ENCODE measurements around the gene NR3C2. TPM values are rescaled to one million over a fixed set of nuclear protein-coding genes. Genes with fewer than 3 reads are reported as not detected.

The NR3C2 gene
- total RNA-seq, 1 experiment from 2014 or later: 2.7 TPM

GRCh38 chr4:148116969-148117368 is 325.2 kb downstream of the NR3C2 start (continued):
- TF ChIP-seq ZBTB33 (IDR thresholded peaks at IDR 0.05; ENCODE audit: extremely low read depth, insufficient replicate concordance, low read length) (no peak), ELF1 (IDR thresholded peaks at IDR 0.05; ENCODE audit: borderline replicate concordance, low read depth) (no peak), CTCF (IDR thresholded peaks at IDR 0.05 in 2 of 3, conservative IDR thresholded peaks at IDR 0.05 in 1 of 3; ENCODE audit: borderline replicate concordance in 1 of 3, insufficient read depth in 1 of 3, low read depth in 2 of 3, low read length in 2 of 3) (no peak), JUND (IDR thresholded peaks at IDR 0.05) (no peak), TCF7L2 (IDR thresholded peaks at IDR 0.05; ENCODE audit: borderline replicate concordance, extremely low read depth, insufficient read depth, insufficient read length) (no peak), ZFX (IDR thresholded peaks at IDR 0.05) (no peak), EZH2 (IDR thresholded peaks at IDR 0.05) (no peak), SRF (IDR thresholded peaks at IDR 0.05; ENCODE audit: low read depth) (no peak), MAX (IDR thresholded peaks at IDR 0.05) (no peak)

- Histone ChIP-seq H3K9me3 (ENCODE audit: control insufficient read depth in 1 of 2, insufficient read depth in 1 of 2, low read depth in 1 of 2, low read length in 2 of 2) (no peaks in the 10 kb centered on the region), H3K36me3 (ENCODE audit: control insufficient read depth in 1 of 2, insufficient read depth in 2 of 2, low read length in 2 of 2) (no peaks in the 10 kb centered on the region), H3K27me3 (ENCODE audit: insufficient read depth, low read length) (no peaks in the 10 kb centered on the region), H3K4me3 (replicated peaks in 1 of 2; ENCODE audit: low read depth in 1 of 2, low read length in 2 of 2) (no peak overlapping the region), H3K9me2 (ENCODE audit: insufficient read depth) (no peaks in the 10 kb centered on the region), H3K9ac (ENCODE audit: low read length) (no peak overlapping the region), H3K27ac (ENCODE audit: low read depth, low read length) (no peak overlapping the region), H3K4me1 (ENCODE audit: control insufficient read depth in 1 of 2, insufficient read depth in 2 of 2, low read length in 2 of 2) (no peaks in the 10 kb centered on the region), H3K4me2 (ENCODE audit: low read length) (no peak overlapping the region), H3K79me2 (ENCODE audit: insufficient read depth, low read length) (no peaks in the 10 kb centered on the region), H4K20me1 (ENCODE audit: insufficient read depth) (0 out of 2 replicates have a peak, but pooled peaks cover 3% of the 10 kb centered on the region), H2AFZ (ENCODE audit: low read depth, low read length, poor library complexity, severe bottlenecking) (no peak overlapping the region)
- ATAC-seq: no peak
- DNase-seq (ENCODE audit: low read depth, low spot score): no peak
- no TSS peak for BruUV-seq (replicated peaks)
- TF ChIP-seq YY1 (IDR thresholded peaks at IDR 0.05; ENCODE audit: extremely low read depth, insufficient replicate concordance, low read depth, low read length) (no peak), REST (IDR thresholded peaks at IDR 0.05; ENCODE audit: low read depth) (no peak)
- intact Hi-C loops (cut with micrococcal nuclease): no loop called here
- RAD21 ChIA-PET (ENCODE audit: low non-redundant PET in 1 of 2, low total read pairs in 2 of 2, uncharacterized antibody in 2 of 2, unreplicated experiment in 2 of 2): no interaction called here
- CTCF ChIA-PET: no interaction called here
- POLR2A ChIA-PET: no interaction called here
Measured at GRCh38 chr4:148116264-148116663, 325.9 kb downstream of the NR3C2 start.
